K562 (cell line): Measurements from ENCODE around the gene TDRD6. TPM values are rescaled to one million over a fixed set of nuclear protein-coding genes. Genes with fewer than 3 reads are reported as not detected.

ENCODE experiments used
- ATAC-seq: fragments of 200-7000 bp; cut with Tn5 transposase; 3 replicates; pipeline ENCODE4 v1.9.1; 2020; ENCODE audit warnings: moderate library complexity
- BruUV-seq: library from RNA; stranded (reverse); fragments of 400-500 nt; replicated peaks from 2 replicates; lab custom pipeline; 2021; lab: Mats Ljungman, UMichigan
- CTCF ChIA-PET: fragments of 300-600 bp; formaldehyde crosslinking; extraction: SDS; loops from one replicate; lab custom pipeline; 2021; ENCODE audit warnings: low intra/inter-chr PET ratio; lab: Yijun Ruan, JAX
- POLR2A ChIA-PET: fragments of 300-600, 350-650 bp; sonication (Branson Sonifier 250); formaldehyde crosslinking; extraction: SDS; loops from one replicate; lab custom pipeline; 2021; ENCODE audit warnings: antibody characterized with exemption, inconsistent platforms; lab: Yijun Ruan, JAX
- DNase-seq, 4 experiments: peaks; one replicate each; pipeline versions ENCODE4 v3.0.0 to v3.0.0-alpha.2; 2011 to 2018; ENCODE audit warnings: low spot score in 3 of 4, mixed read lengths in 3 of 4; ENCODE audit errors: extremely low read depth in 1 of 4
- FAIRE-seq: peaks from 2 replicates; lab custom pipeline; 2011; peaks lifted over from hg19 to GRCh38; lab: Jason Lieb, UNC
- H2AFZ ChIP-seq: 2 replicates; pipeline ENCODE4 v1.6.0; 2011; ENCODE audit warnings: low read depth, low read length, control low read depth, inconsistent platforms
- H3K27ac ChIP-seq: fragments of 200-600 bp; 3 replicates; pipeline ENCODE4 v1.8.0; 2011; ENCODE audit warnings: low read depth, mild to moderate bottlenecking, control low read depth, inconsistent platforms, low read length, moderate library complexity, mixed read lengths; ENCODE audit errors: extremely low read depth
- H3K27me3 ChIP-seq, 2 experiments: fragments of 300-600 bp in 1 of 2; 2 replicates in 1 of 2; 3 replicates in 1 of 2; pipeline versions ENCODE4 v1.6.0 to v1.8.0; 2011; ENCODE audit warnings: inconsistent platforms in 2 of 2, low read length in 2 of 2, mild to moderate bottlenecking in 1 of 2, mixed read lengths in 1 of 2, moderate library complexity in 1 of 2; ENCODE audit not compliant: control insufficient read depth in 2 of 2, insufficient read depth in 2 of 2
- H3K36me3 ChIP-seq: fragments of 300-600 bp; 3 replicates; pipeline ENCODE4 v1.8.0; 2011; ENCODE audit warnings: mild to moderate bottlenecking, low read length, inconsistent platforms; ENCODE audit not compliant: control insufficient read depth, insufficient read depth
- H3K4me1 ChIP-seq, 2 experiments: fragments of 200-600 bp in 1 of 2; replicated peaks in 1 of 2; 2 replicates in 1 of 2; 3 replicates in 1 of 2; pipeline versions ENCODE4 v1.5.1 to v1.8.0; 2011; ENCODE audit warnings: inconsistent platforms in 2 of 2, low read length in 2 of 2, mild to moderate bottlenecking in 1 of 2, mixed read lengths in 1 of 2, moderate library complexity in 1 of 2; ENCODE audit not compliant: control insufficient read depth in 2 of 2, insufficient read depth in 2 of 2
- H3K4me2 ChIP-seq: 2 replicates; pipeline ENCODE4 v1.6.1; 2011; ENCODE audit warnings: low read length, control low read depth, inconsistent platforms, mixed read lengths; ENCODE audit not compliant: insufficient read depth
- H3K4me3 ChIP-seq: fragments of 200-600 bp; sonication (generic), shearing (Covaris generic); 2 replicates; pipeline ENCODE4 v1.5.1; 2016; ENCODE audit warnings: control low read depth, inconsistent platforms
- H3K79me2 ChIP-seq: fragments of 200-600 bp; 3 replicates; pipeline ENCODE4 v1.8.0; 2011; ENCODE audit warnings: low read length, inconsistent platforms; ENCODE audit not compliant: control insufficient read depth, insufficient read depth
- H3K9ac ChIP-seq, 2 experiments: 2 replicates each; pipeline versions ENCODE4 v1.6.0 to v1.6.1; 2011; ENCODE audit warnings: low read depth in 2 of 2, low read length in 2 of 2, control low read depth in 1 of 2, inconsistent platforms in 1 of 2, mild to moderate bottlenecking in 1 of 2, mixed read lengths in 1 of 2; ENCODE audit not compliant: insufficient read depth in 1 of 2
- H3K9me1 ChIP-seq: one replicate; pipeline ENCODE4 v1.6.0; 2011; ENCODE audit warnings: inconsistent platforms, mild to moderate bottlenecking, low read length, moderate library complexity; ENCODE audit not compliant: control insufficient read depth, insufficient read depth
- H3K9me3 ChIP-seq: replicated peaks from 2 replicates; pipeline ENCODE4 v1.5.1; 2011; ENCODE audit warnings: low read depth, low read length, inconsistent platforms; ENCODE audit not compliant: control insufficient read depth, insufficient read depth
- H4K20me1 ChIP-seq: replicated peaks from 2 replicates; pipeline ENCODE4 v1.6.1; 2011; ENCODE audit warnings: low read length, inconsistent platforms, mixed read lengths; ENCODE audit not compliant: control insufficient read depth, insufficient read depth
- ARID1B ChIP-seq: fragments of 450-650 bp; IDR thresholded peaks from 2 replicates; pipeline ENCODE4 v1.6.1; 2016; ENCODE audit warnings: antibody characterized with exemption, mild to moderate bottlenecking, inconsistent platforms
- ASH1L ChIP-seq: fragments of 450-650 bp; IDR thresholded peaks from 2 replicates; pipeline ENCODE4 v1.6.1; 2018; ENCODE audit warnings: borderline replicate concordance, mild to moderate bottlenecking, low read depth; ENCODE audit not compliant: partially characterized antibody
- BMI1 ChIP-seq: fragments of 150-350 bp; IDR thresholded peaks from 2 replicates; pipeline ENCODE4 v1.6.1; 2014; ENCODE audit warnings: low read length
- FOXM1 ChIP-seq, 2 experiments: fragments of 450-650 bp in 1 of 2; sonication (generic) in 1 of 2; formaldehyde crosslinking in 1 of 2; IDR thresholded peaks; 2 replicates each; pipeline versions ENCODE4 v1.6.1 to v1.9.0; 2017 to 2022; ENCODE audit warnings: low read depth in 2 of 2, mild to moderate bottlenecking in 2 of 2, missing genetic modification reagents in 1 of 2, moderate library complexity in 1 of 2
- FUS ChIP-seq: fragments of 200-400 bp; formaldehyde crosslinking; optimal IDR thresholded peaks from 2 replicates; pipeline ENCODE3; 2017; ENCODE audit warnings: low read depth, low read length
- MAFF ChIP-seq: IDR thresholded peaks from 2 replicates; pipeline ENCODE4 v1.6.1; 2012; ENCODE audit warnings: low read length, improper control_type of control experiment
- NCOA6 ChIP-seq: fragments of 450-650 bp; IDR thresholded peaks from 2 replicates; pipeline ENCODE4 v1.6.1; 2017; ENCODE audit warnings: mild to moderate bottlenecking
- ZNF124 ChIP-seq: sonication (generic); formaldehyde crosslinking; IDR thresholded peaks from 2 replicates; pipeline ENCODE4 v1.8.1; 2022; ENCODE audit warnings: missing genetic modification reagents
- ZNF175 ChIP-seq: fragments of 200-800 bp; sonication (Bioruptor generic); IDR thresholded peaks from 2 replicates; pipeline ENCODE4 v1.6.1; 2016; ENCODE audit warnings: low read depth, mild to moderate bottlenecking, missing genetic modification characterization, missing compliant biosample characterization
- ZNF75A ChIP-seq: fragments of 450-650 bp; formaldehyde crosslinking; IDR thresholded peaks from 2 replicates; pipeline ENCODE4 v1.4.0; 2020; ENCODE audit warnings: mild to moderate bottlenecking
- WGBS: fragments of 100-300 bp; shearing (Covaris generic); methylation state at CpG from one replicate; pipeline ENCODE4 v1.1.6; 2016; ENCODE audit warnings: low coverage, mixed read lengths; ENCODE audit not compliant: insufficient coverage; ENCODE audit errors: missing lambda C conversion rate; 5-methylcytosine and 5-hydroxymethylcytosine counted together
- in situ Hi-C: fragments of 300-500 bp; cut with MboI; formaldehyde crosslinking; loops from 4 replicates; pipeline ENCODE4 v1.15.0; 2018; ENCODE audit warnings: inconsistent platforms, mixed read lengths
- intact Hi-C: fragments of 100-400 bp; cut with micrococcal nuclease; formaldehyde crosslinking; loops from 2 replicates; pipeline ENCODE4 v1.14.2; 2022
- polyA plus RNA-seq, 8 experiments: library from polyadenylated mRNA; depleted of rRNA in 4 of 8; stranded (reverse) in 5 of 8; unstranded in 3 of 8; fragments of >200 nt; fragmentation: Nextera tagmentation in 2 of 8; fragmentation: Illumina TruSeq in 1 of 8; extraction: Ambion mirVana in 2 of 8; extraction: Trizol in 1 of 8; gene quantifications; 2 replicates each; pipeline versions ENCODE4 v1.2.1 to v1.2.3, GENCODE V29; 2011 to 2014; ENCODE audit warnings: inconsistent platforms in 1 of 8, missing spikeins in 1 of 8
- total RNA-seq, 7 experiments: library from RNA; depleted of rRNA in 6 of 7; stranded (reverse); fragments of >200 nt in 6 of 7; fragmentation: Illumina TruSeq in 2 of 7; extraction: Trizol in 2 of 7; gene quantifications; 2 replicates each; pipeline versions ENCODE4 v1.2.1 to v1.2.3, GENCODE V29; 2011 to 2021; ENCODE audit warnings: low replicate concordance in 1 of 7
- TF ChIP-seq, protein P1 (sequence below), 2 experiments: IDR thresholded peaks; 2 replicates each; pipeline ENCODE4 v1.6.1; 2011; ENCODE audit warnings: borderline replicate concordance in 1 of 2, control low read depth in 1 of 2, low read depth in 1 of 2, low read length in 1 of 2, mild to moderate bottlenecking in 1 of 2, mixed read lengths in 1 of 2, moderate library complexity in 1 of 2; ENCODE audit not compliant: insufficient read depth in 1 of 2, insufficient read length in 1 of 2, poor library complexity in 1 of 2, severe bottlenecking in 1 of 2; ENCODE audit errors: extremely low read depth in 1 of 2
- TF ChIP-seq, protein P2 (sequence below): sonication (generic); formaldehyde crosslinking; IDR thresholded peaks from 2 replicates; pipeline ENCODE4 v1.9.0; 2022; ENCODE audit warnings: mild to moderate bottlenecking, missing genetic modification reagents
- TF ChIP-seq, protein P3 (sequence below): fragments of 450-650 bp; IDR thresholded peaks from 2 replicates; pipeline ENCODE4 v1.6.1; 2016
- TF ChIP-seq, protein P4 (sequence below), 2 experiments: fragments of 450-650 bp in 1 of 2; sonication (generic) in 1 of 2; formaldehyde crosslinking in 1 of 2; IDR thresholded peaks in 1 of 2; conservative IDR thresholded peaks in 1 of 2; 2 replicates each; pipeline versions ENCODE4 v1.6.1 to v1.8.1; 2016 to 2023; ENCODE audit warnings: mild to moderate bottlenecking in 2 of 2, moderate library complexity in 2 of 2, inconsistent platforms in 1 of 2, missing genetic modification reagents in 1 of 2
- TF ChIP-seq, protein P5 (sequence below): fragments of 250-450 bp; sonication (Bioruptor Pico); IDR thresholded peaks from 2 replicates; pipeline ENCODE4 v1.8.0; 2022; ENCODE audit warnings: inconsistent platforms, mild to moderate bottlenecking, moderate library complexity, borderline replicate concordance

Gene TDRD6
- total and polyA plus RNA-seq, 9 of the 15 experiments (the other 6 are each of a cell fraction or from before 2014, with no cell fraction given), result under 0.01 to 0.53 (median 0.14) TPM; not detected in 1

DNA sequence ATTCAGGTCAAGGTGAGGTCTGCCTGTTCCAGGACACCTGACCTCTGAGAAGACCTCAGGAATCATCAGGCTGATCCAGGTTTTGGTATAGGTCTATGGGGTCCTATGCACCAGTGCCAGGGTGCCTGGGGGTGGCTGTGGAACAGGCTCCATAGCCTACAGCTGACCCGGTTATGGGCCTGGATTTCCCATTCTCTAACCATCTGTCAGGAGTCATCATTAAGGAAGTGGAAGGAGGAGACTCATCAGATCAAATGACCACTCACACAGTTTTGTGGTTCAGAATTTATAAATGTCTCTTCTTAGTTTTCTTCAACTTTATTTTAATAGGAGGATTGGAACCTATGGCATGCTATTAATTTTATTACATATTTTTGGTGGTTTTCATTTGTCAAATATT is 32.7 kb downstream of the TDRD6 start:
- in situ Hi-C loops, result no loop called here
- Histone ChIP-seq H3K36me3 (no peaks in the 10 kb centered on the region), H3K27me3 (no peaks in the 10 kb centered on the region), H2AFZ (no peak overlapping the region), H3K4me3 (no peak overlapping the region), H4K20me1 (no peaks in the 10 kb centered on the region), H3K79me2 (no peaks in the 10 kb centered on the region), H3K9ac (no peak overlapping the region), H3K27ac (no peak overlapping the region)
- CTCF ChIA-PET, result no interaction called here
- no peak for ATAC-seq
- intact Hi-C loops, result no loop called here
- no TSS peak for BruUV-seq
- 0% methylated on average over 1 of the region's 1 CpG for WGBS
- TF ChIP-seq ZNF175 (CRISPR knock-in tag) (no peak), MAFF (no peak), FUS (no peak), ZNF75A (CRISPR knock-in tag) (no peak), FOXM1 (IDR thresholded peaks at IDR 0.05; ENCODE audit: low read depth) (no peak), FOXM1 (CRISPR knock-in tag; IDR thresholded peaks at IDR 0.05; ENCODE audit: low read depth) (no peak), NCOA6 (no peak), BMI1 (no peak), ARID1B (no peak), ASH1L (no peak), ZNF124 (CRISPR knock-in tag) (no peak)
- TF ChIP-seq, protein P1, sequence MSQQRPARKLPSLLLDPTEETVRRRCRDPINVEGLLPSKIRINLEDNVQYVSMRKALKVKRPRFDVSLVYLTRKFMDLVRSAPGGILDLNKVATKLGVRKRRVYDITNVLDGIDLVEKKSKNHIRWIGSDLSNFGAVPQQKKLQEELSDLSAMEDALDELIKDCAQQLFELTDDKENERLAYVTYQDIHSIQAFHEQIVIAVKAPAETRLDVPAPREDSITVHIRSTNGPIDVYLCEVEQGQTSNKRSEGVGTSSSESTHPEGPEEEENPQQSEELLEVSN (IDR thresholded peaks at IDR 0.05; ENCODE audit: borderline replicate concordance in 1 of 2, extremely low read depth in 1 of 2, insufficient read depth in 1 of 2, insufficient read length in 1 of 2, low read depth in 1 of 2, low read length in 1 of 2, poor library complexity in 1 of 2, severe bottlenecking in 1 of 2), result no peak
- TF ChIP-seq, protein P2, sequence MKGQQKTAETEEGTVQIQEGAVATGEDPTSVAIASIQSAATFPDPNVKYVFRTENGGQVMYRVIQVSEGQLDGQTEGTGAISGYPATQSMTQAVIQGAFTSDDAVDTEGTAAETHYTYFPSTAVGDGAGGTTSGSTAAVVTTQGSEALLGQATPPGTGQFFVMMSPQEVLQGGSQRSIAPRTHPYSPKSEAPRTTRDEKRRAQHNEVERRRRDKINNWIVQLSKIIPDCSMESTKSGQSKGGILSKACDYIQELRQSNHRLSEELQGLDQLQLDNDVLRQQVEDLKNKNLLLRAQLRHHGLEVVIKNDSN (CRISPR knock-in tag), result no peak
- TF ChIP-seq, protein P3, sequence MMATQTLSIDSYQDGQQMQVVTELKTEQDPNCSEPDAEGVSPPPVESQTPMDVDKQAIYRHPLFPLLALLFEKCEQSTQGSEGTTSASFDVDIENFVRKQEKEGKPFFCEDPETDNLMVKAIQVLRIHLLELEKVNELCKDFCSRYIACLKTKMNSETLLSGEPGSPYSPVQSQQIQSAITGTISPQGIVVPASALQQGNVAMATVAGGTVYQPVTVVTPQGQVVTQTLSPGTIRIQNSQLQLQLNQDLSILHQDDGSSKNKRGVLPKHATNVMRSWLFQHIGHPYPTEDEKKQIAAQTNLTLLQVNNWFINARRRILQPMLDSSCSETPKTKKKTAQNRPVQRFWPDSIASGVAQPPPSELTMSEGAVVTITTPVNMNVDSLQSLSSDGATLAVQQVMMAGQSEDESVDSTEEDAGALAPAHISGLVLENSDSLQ, result no peak
- TF ChIP-seq, protein P4, sequence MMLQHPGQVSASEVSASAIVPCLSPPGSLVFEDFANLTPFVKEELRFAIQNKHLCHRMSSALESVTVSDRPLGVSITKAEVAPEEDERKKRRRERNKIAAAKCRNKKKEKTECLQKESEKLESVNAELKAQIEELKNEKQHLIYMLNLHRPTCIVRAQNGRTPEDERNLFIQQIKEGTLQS (IDR thresholded peaks at IDR 0.05), result no peak
- TF ChIP-seq, protein P4 (CRISPR knock-in tag; conservative IDR thresholded peaks at IDR 0.05), result no peak
- TF ChIP-seq, protein P5, sequence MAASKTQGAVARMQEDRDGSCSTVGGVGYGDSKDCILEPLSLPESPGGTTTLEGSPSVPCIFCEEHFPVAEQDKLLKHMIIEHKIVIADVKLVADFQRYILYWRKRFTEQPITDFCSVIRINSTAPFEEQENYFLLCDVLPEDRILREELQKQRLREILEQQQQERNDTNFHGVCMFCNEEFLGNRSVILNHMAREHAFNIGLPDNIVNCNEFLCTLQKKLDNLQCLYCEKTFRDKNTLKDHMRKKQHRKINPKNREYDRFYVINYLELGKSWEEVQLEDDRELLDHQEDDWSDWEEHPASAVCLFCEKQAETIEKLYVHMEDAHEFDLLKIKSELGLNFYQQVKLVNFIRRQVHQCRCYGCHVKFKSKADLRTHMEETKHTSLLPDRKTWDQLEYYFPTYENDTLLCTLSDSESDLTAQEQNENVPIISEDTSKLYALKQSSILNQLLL (CRISPR knock-in tag), result no peak
- TF ChIP-seq, all 486 proteins: peak for 0
- POLR2A ChIA-PET, result no interaction called here
- FAIRE-seq, result no peak
- Histone ChIP-seq H3K9me1 (no peaks in the 10 kb centered on the region), H3K4me1 (no peaks in the 10 kb centered on the region), H3K4me2 (no peak overlapping the region), H3K9me3 (no peaks in the 10 kb centered on the region)
- no peak for DNase-seq
